ENCODE results near the gene KCNIP2.

GRCh38 chr10:101789686-101790085 lies 53.9 kb downstream of the KCNIP2 start:
- TF ChIP-seq CTCF (IDR thresholded peaks at IDR 0.05) (no peak), POLR2A (IDR thresholded peaks at IDR 0.05) (no peak)
